Measurements from ENCODE around the gene P2RX3.

GRCh38 chr11:57325735-57326048 lies 12.5 kb upstream of the P2RX3 start:
- no peak for TF ChIP-seq CTCF (IDR thresholded peaks at IDR 0.05; ENCODE audit: low read length)
- TF ChIP-seq EZH2 (IDR thresholded peaks at IDR 0.05; ENCODE audit: borderline replicate concordance, low read length): no peak
